Measurements from ENCODE around the gene AGPS. TPM values are rescaled to one million over a fixed set of nuclear protein-coding genes. Genes with fewer than 3 reads are reported as not detected.
A peak's percentile ranks its signal among the peaks of the same experiment; 100 is the strongest.
"Not testable (repeated sequence)": the region's sequence is repeated elsewhere in the genome, so short reads cannot be mapped to it uniquely, and the experiment has no call there.

Gene AGPS
- total RNA-seq, 1 donor from 2014 or later: 44.2 TPM

- intact Hi-C loops (cut with DNase I): no loop called here
- no peak for ATAC-seq
- DNase-seq (ENCODE audit: low spot score): no peak
Measured at GRCh38 chr2:177405029-177405692, 12.6 kb downstream of the AGPS start.

- DNase-seq (ENCODE audit: low spot score) (no peak), ATAC-seq (no peak)
- intact Hi-C loops (cut with DNase I): no loop called here
Measured at GRCh38 chr2:177406182-177406581, 13.6 kb downstream of the AGPS start.

GRCh38 chr2:177407031-177407430 is 14.5 kb downstream of the AGPS start:
- no peak for DNase-seq (ENCODE audit: low spot score)
- no peak for ATAC-seq
- intact Hi-C loops (cut with DNase I): no loop called here

- DNase-seq (ENCODE audit: low spot score); ATAC-seq: not testable (repeated sequence)
- intact Hi-C loops (cut with DNase I): loop anchor here (5.0 kb wide), 1 partner anchor 73 kb away; no protein-coding TSS in a partner anchor
Measured at GRCh38 chr2:177410629-177411028, 18.1 kb downstream of the AGPS start.

GRCh38 chr2:177413703-177414102 is 21.1 kb downstream of the AGPS start:
- intact Hi-C loops (cut with DNase I): loop anchor here (5.0 kb wide), 1 partner anchor 76 kb away; no protein-coding TSS in a partner anchor
- no peak for ATAC-seq
- DNase-seq (ENCODE audit: low spot score): no peak

GRCh38 chr2:177419274-177419673 is 26.7 kb downstream of the AGPS start:
- ATAC-seq (peak; percentile 66), DNase-seq (ENCODE audit: low spot score) (no peak)
- intact Hi-C loops (cut with DNase I): no loop called here

- ATAC-seq: no peak
- intact Hi-C loops (cut with DNase I): no loop called here
- no peak for DNase-seq (ENCODE audit: low spot score)
Measured at GRCh38 chr2:177422271-177422670, 29.7 kb downstream of the AGPS start.

- DNase-seq (ENCODE audit: low spot score); ATAC-seq; intact Hi-C loops (cut with DNase I): not testable (repeated sequence)
Measured at GRCh38 chr2:177424120-177424519, 31.5 kb downstream of the AGPS start.

- intact Hi-C loops (cut with DNase I); ATAC-seq: not testable (repeated sequence)
Measured at GRCh38 chr2:177424620-177425019, 32.0 kb downstream of the AGPS start.

GRCh38 chr2:177427316-177427715 is 34.7 kb downstream of the AGPS start:
- intact Hi-C loops (cut with DNase I): no loop called here
- ATAC-seq (no peak), DNase-seq (ENCODE audit: low spot score) (no peak)

More at GRCh38 chr2:177424620-177425019, 32.0 kb downstream of the AGPS start:
- not testable (repeated sequence) for DNase-seq (ENCODE audit: low spot score)

GRCh38 chr2:177427936-177428335 is 35.4 kb downstream of the AGPS start:
- intact Hi-C loops (cut with DNase I); DNase-seq (ENCODE audit: low spot score); ATAC-seq: not testable (repeated sequence)

- intact Hi-C loops (cut with DNase I): no loop called here
- no peak for ATAC-seq
- no peak for DNase-seq (ENCODE audit: low spot score)
Measured at GRCh38 chr2:177429688-177430325, 37.2 kb downstream of the AGPS start.

- intact Hi-C loops (cut with DNase I): no loop called here
- no peak for ATAC-seq
- no peak for DNase-seq (ENCODE audit: low spot score)
Measured at GRCh38 chr2:177430411-177430810, 37.8 kb downstream of the AGPS start.

- DNase-seq (ENCODE audit: low spot score); intact Hi-C loops (cut with DNase I); ATAC-seq: not testable (repeated sequence)
Measured at GRCh38 chr2:177431111-177431725, 38.6 kb downstream of the AGPS start.

GRCh38 chr2:177432703-177433102 is 40.1 kb downstream of the AGPS start:
- ATAC-seq (no peak), DNase-seq (ENCODE audit: low spot score) (no peak)
- intact Hi-C loops (cut with DNase I): no loop called here

GRCh38 chr2:177433402-177433801 is 40.8 kb downstream of the AGPS start:
- intact Hi-C loops (cut with DNase I): no loop called here
- ATAC-seq: no peak
- DNase-seq (ENCODE audit: low spot score): no peak

- intact Hi-C loops (cut with DNase I): no loop called here
- no peak for DNase-seq (ENCODE audit: low spot score)
- no peak for ATAC-seq
Measured at GRCh38 chr2:177434475-177434874, 41.9 kb downstream of the AGPS start.

GRCh38 chr2:177445200-177445599 is 52.6 kb downstream of the AGPS start:
- ATAC-seq (no peak), DNase-seq (ENCODE audit: low spot score) (no peak)
- intact Hi-C loops (cut with DNase I): no loop called here

- intact Hi-C loops (cut with DNase I): no loop called here
- ATAC-seq (no peak), DNase-seq (ENCODE audit: low spot score) (no peak)
Measured at GRCh38 chr2:177448031-177448430, 55.5 kb downstream of the AGPS start.

- intact Hi-C loops (cut with DNase I): no loop called here
- DNase-seq (ENCODE audit: low spot score): no peak
- no peak for ATAC-seq
Measured at GRCh38 chr2:177449159-177449558, 56.6 kb downstream of the AGPS start.
